Uterus (tissue), 2 donors: ENCODE results near the gene QDPR.

Source experiments
- POLR2A ChIP-seq, 2 donors: fragments of 450-650 bp; IDR thresholded peaks; one replicate each; pipeline ENCODE4 v1.6.1; 2016; ENCODE audit warnings: antibody characterized with exemption in 2 of 2, mild to moderate bottlenecking in 1 of 2, moderate library complexity in 1 of 2
- TF ChIP-seq, protein P1 (sequence below), 4 experiments: fragments of 200-600 bp in 2 of 4; fragments of 450-650 bp in 2 of 4; sonication (generic) in 2 of 4; IDR thresholded peaks; one replicate each; pipeline ENCODE4 v1.5.1; 2016 to 2019; ENCODE audit warnings: antibody characterized with exemption in 4 of 4, mild to moderate bottlenecking in 2 of 4, moderate library complexity in 1 of 4

DNA sequence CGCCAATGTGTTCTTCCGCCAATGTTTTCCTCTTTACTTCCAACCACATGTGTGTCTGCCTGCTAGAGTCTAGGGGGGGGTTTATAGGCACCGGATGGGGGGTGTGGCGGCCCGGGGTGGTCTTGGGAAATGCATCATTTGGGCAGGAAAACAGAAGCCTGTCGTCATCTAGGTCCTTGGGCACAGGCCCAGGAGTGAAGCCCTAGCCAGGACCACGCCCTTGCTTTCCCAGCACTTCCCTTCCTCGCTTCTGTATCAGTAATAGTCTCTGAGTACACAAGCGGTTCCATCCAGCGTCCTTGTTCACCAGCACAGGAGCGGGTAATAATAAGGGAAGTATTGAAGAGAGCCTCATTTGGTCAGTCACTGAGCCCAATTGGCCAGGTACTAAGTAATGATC, 74.5 kb downstream of the QDPR start:
- TF ChIP-seq POLR2A (IDR thresholded peaks at IDR 0.05), result no peak
- TF ChIP-seq, protein P1, sequence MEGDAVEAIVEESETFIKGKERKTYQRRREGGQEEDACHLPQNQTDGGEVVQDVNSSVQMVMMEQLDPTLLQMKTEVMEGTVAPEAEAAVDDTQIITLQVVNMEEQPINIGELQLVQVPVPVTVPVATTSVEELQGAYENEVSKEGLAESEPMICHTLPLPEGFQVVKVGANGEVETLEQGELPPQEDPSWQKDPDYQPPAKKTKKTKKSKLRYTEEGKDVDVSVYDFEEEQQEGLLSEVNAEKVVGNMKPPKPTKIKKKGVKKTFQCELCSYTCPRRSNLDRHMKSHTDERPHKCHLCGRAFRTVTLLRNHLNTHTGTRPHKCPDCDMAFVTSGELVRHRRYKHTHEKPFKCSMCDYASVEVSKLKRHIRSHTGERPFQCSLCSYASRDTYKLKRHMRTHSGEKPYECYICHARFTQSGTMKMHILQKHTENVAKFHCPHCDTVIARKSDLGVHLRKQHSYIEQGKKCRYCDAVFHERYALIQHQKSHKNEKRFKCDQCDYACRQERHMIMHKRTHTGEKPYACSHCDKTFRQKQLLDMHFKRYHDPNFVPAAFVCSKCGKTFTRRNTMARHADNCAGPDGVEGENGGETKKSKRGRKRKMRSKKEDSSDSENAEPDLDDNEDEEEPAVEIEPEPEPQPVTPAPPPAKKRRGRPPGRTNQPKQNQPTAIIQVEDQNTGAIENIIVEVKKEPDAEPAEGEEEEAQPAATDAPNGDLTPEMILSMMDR (IDR thresholded peaks at IDR 0.05), result no peak
